ENCODE measurements around the gene TRIM33.

The TRIM33 gene

GRCh38 chr1:114511032-114511785, at the start of gene TRIM33:
TSS of gene TRIM33 (minus strand) at chr1:114511203. CDS start at chr1:114511076, 127 bp downstream.
- Histone ChIP-seq H3K27ac (ENCODE audit: low read depth, low read length, poor library complexity, severe bottlenecking) (peak within 1 kb of the TSS; percentile 82), H3K79me2 (ENCODE audit: insufficient read depth, low read length) (peaks cover 43% of the 10 kb centered on the region), H3K9me3 (ENCODE audit: low read length) (no peaks in the 10 kb centered on the region), H2AFZ (ENCODE audit: low read length) (0 out of 2 replicates have a peak within 1 kb of the TSS, but pooled peaks have one; percentile 0), H3K9ac (ENCODE audit: low read length) (peak within 1 kb of the TSS; percentile 96), H3K4me3 (ENCODE audit: low read depth, low read length, poor library complexity, severe bottlenecking) (peak within 1 kb of the TSS; percentile 100), H3K27me3 (ENCODE audit: insufficient read depth, low read length) (no peaks in the 10 kb centered on the region), H3F3A (ENCODE audit: insufficient read depth, low read length) (no peaks in the 10 kb centered on the region), H3K36me3 (ENCODE audit: insufficient read depth, low read length) (peaks cover 10% of the 10 kb centered on the region; the same call in 1 of the 2 replicates), H3K4me1 (ENCODE audit: insufficient read depth, low read length, severe bottlenecking) (peaks cover 38% of the 10 kb centered on the region), H3K9me2 (ENCODE audit: low read depth, low read length) (no peaks in the 10 kb centered on the region), H4K20me1 (ENCODE audit: insufficient read depth, low read length) (no peaks in the 10 kb centered on the region), H3K4me2 (ENCODE audit: low read length) (peak within 1 kb of the TSS; percentile 91)
- TF ChIP-seq CTCF (IDR thresholded peaks at IDR 0.05; ENCODE audit: low read length) (no peak), EZH2 (IDR thresholded peaks at IDR 0.05; ENCODE audit: borderline replicate concordance, low read length) (no peak)

- Histone ChIP-seq H3K4me1 (ENCODE audit: insufficient read depth, low read length, severe bottlenecking) (no peaks in the 10 kb centered on the region), H3K9ac (ENCODE audit: low read length) (no peak overlapping the region), H3K9me3 (ENCODE audit: low read length) (no peaks in the 10 kb centered on the region), H3K27me3 (ENCODE audit: insufficient read depth, low read length) (no peaks in the 10 kb centered on the region), H3F3A (ENCODE audit: insufficient read depth, low read length) (no peaks in the 10 kb centered on the region), H3K79me2 (ENCODE audit: insufficient read depth, low read length) (no peaks in the 10 kb centered on the region), H3K27ac (ENCODE audit: low read depth, low read length, poor library complexity, severe bottlenecking) (no peak overlapping the region), H4K20me1 (ENCODE audit: insufficient read depth, low read length) (no peaks in the 10 kb centered on the region), H3K4me2 (ENCODE audit: low read length) (no peak overlapping the region), H2AFZ (ENCODE audit: low read length) (no peak overlapping the region), H3K4me3 (ENCODE audit: low read depth, low read length, poor library complexity, severe bottlenecking) (no peak overlapping the region), H3K9me2 (ENCODE audit: low read depth, low read length) (no peaks in the 10 kb centered on the region), H3K36me3 (ENCODE audit: insufficient read depth, low read length) (peaks cover 2% of the 10 kb centered on the region; the same call in 1 of the 2 replicates)
- TF ChIP-seq CTCF (IDR thresholded peaks at IDR 0.05; ENCODE audit: low read length) (no peak), EZH2 (IDR thresholded peaks at IDR 0.05; ENCODE audit: borderline replicate concordance, low read length) (no peak)
Measured at GRCh38 chr1:114559356-114559755, 48.4 kb upstream of the TRIM33 start.

DNA sequence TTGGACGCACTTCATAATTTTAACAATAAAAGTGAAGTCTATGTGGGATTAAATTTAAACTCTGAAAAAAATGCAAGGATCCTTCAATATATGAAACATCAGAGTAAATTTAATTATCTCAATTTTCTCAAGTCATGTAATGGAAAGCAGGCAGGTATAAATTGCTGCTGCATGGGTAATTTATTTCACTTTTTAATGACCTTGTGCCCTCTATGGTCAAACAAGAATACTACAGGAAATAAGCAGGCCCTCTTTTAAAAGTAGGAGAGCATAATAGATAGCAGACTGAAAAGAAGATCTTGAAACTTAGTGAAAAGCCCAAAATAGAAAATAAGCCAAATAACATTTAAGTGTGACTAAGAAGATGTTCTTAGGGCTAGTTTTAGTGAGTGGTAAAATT, 47.5 kb upstream of the TRIM33 start:
- H3K79me2 ChIP-seq (ENCODE audit: insufficient read depth, low read length), result no peaks in the 10 kb centered on the region
- peak; percentile 72 for TF ChIP-seq CTCF (IDR thresholded peaks at IDR 0.05; ENCODE audit: low read length)
- TF ChIP-seq EZH2 (IDR thresholded peaks at IDR 0.05; ENCODE audit: borderline replicate concordance, low read length), result no peak

More for the DNA sequence above, 47.5 kb upstream of the TRIM33 start:
- no peaks in the 10 kb centered on the region for H3K9me3 ChIP-seq (ENCODE audit: low read length)
- no peak overlapping the region for H3K9ac ChIP-seq (ENCODE audit: low read length)
- no peak overlapping the region for H2AFZ ChIP-seq (ENCODE audit: low read length)
- no peak overlapping the region for H3K27ac ChIP-seq (ENCODE audit: low read depth, low read length, poor library complexity, severe bottlenecking)
- H3K4me2 ChIP-seq (ENCODE audit: low read length), result no peak overlapping the region
- H3K9me2 ChIP-seq (ENCODE audit: low read depth, low read length), result no peaks in the 10 kb centered on the region
- H3K27me3 ChIP-seq (ENCODE audit: insufficient read depth, low read length), result no peaks in the 10 kb centered on the region
- no peaks in the 10 kb centered on the region for H3K4me1 ChIP-seq (ENCODE audit: insufficient read depth, low read length, severe bottlenecking)
- H3K36me3 ChIP-seq (ENCODE audit: insufficient read depth, low read length), result no peaks in the 10 kb centered on the region
- no peaks in the 10 kb centered on the region for H4K20me1 ChIP-seq (ENCODE audit: insufficient read depth, low read length)
- no peak overlapping the region for H3K4me3 ChIP-seq (ENCODE audit: low read depth, low read length, poor library complexity, severe bottlenecking)
- H3F3A ChIP-seq (ENCODE audit: insufficient read depth, low read length), result no peaks in the 10 kb centered on the region
